ENCODE data around the gene TRIP10.
A peak's percentile ranks its signal among the peaks of the same experiment; 100 is the strongest.

The TRIP10 gene

DNA sequence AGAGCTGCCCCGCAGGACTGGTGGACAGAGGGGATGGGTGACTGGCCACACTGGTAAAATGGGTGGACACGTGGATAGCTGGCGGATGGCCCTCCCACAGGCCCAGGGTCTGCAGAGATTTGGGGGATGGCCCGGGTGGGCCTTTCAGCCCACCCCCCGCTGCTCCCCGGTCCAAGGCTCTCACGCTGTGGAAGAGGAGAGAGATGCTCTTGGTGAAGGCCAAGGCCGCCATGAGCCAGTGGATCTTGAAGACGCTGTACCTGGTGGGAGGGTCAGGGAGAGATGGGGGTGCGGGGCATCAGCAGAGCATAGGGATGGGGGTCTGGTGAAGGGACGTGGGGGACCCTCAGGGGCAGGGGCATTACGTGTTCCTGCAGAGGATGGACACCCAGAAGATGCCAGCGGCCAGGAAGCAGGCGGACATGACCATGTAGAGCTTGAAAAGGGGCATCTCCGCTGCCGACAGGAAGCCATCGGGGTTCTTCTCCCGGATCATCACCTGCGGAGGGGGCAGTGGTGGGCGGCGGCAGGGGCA is 6.6 kb upstream of the TRIP10 start:
- no peak overlapping the region for H3K27ac ChIP-seq
- H3K4me3 ChIP-seq: no peak overlapping the region
- TF ChIP-seq, protein P1, sequence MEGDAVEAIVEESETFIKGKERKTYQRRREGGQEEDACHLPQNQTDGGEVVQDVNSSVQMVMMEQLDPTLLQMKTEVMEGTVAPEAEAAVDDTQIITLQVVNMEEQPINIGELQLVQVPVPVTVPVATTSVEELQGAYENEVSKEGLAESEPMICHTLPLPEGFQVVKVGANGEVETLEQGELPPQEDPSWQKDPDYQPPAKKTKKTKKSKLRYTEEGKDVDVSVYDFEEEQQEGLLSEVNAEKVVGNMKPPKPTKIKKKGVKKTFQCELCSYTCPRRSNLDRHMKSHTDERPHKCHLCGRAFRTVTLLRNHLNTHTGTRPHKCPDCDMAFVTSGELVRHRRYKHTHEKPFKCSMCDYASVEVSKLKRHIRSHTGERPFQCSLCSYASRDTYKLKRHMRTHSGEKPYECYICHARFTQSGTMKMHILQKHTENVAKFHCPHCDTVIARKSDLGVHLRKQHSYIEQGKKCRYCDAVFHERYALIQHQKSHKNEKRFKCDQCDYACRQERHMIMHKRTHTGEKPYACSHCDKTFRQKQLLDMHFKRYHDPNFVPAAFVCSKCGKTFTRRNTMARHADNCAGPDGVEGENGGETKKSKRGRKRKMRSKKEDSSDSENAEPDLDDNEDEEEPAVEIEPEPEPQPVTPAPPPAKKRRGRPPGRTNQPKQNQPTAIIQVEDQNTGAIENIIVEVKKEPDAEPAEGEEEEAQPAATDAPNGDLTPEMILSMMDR (IDR thresholded peaks at IDR 0.05): no peak
- no peak for DNase-seq (ENCODE audit: low spot score)

DNA sequence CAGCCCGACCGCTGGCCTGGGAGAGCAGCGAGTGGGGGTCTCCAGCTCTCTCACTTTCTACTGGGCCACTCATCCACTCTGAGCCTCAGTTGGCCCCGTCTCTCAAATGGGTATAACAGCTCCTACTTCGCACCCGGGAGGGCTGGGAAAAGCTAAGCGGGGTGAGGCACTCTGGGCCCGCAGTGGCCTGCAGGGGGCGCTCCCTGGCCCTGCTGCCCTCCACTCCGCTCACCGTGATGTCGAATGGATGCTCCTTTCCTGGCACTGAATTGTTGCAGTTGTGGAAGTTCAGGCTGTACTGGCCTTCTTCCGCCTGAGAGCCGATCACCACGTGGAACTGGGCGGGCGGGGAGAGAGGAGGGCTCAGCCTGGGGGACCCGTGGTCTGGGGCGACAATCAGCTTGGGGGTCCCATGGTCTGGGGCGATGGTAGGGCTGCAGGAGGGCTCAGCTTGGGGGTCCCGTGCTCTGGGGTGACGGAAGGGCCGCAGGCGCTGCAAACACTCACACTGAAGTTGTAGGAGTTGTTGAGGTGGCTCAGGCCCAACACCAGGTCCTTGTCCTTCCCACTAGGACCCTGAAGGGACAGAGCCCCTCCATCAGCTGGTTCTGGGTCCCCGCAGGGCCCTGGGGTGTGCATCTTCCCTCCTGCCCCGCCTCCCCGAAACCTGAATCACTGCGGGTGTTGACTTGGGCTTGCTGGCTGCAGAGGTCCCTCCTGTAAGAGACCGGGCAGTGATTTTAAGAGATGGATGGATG is 6.0 kb upstream of the TRIP10 start:
- no peak for DNase-seq (ENCODE audit: low spot score)
- TF ChIP-seq, protein P1 (IDR thresholded peaks at IDR 0.05): no peak
- H3K4me3 ChIP-seq: no peak overlapping the region
- H3K27ac ChIP-seq: no peak overlapping the region

DNA sequence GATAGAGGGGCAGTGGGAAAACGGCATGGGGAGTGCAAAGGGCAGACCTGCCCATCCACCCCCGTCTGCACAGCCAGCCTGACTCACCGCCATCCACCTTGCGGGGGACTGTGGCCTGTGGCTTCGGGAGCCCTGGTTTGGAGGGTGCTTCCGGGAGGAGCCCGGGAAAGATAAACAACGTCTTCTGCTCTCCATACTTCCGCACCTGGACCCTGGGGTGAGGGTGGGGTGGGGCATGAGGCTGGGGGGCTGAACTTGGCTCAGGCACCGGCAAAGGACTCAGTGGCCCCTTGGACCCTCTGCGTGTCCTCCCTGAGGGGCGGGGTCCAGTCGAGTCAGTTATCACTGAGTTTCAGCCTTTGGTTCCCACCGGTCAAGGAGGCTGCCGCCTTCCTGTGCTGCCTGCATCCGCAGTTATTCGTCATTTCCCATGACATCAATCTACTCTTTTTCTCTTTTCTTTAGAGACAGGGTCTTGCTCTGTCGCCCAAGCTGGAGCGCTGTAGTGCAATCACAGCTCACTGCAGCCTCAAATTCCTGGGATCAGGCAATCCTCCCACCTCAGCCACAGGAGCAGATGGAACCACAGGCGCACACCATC is 5.3 kb upstream of the TRIP10 start:
- Histone ChIP-seq H3K4me3 (no peak overlapping the region), H3K27ac (no peak overlapping the region)
- TF ChIP-seq, protein P1 (IDR thresholded peaks at IDR 0.05): no peak
- DNase-seq (ENCODE audit: low spot score): no peak

DNA sequence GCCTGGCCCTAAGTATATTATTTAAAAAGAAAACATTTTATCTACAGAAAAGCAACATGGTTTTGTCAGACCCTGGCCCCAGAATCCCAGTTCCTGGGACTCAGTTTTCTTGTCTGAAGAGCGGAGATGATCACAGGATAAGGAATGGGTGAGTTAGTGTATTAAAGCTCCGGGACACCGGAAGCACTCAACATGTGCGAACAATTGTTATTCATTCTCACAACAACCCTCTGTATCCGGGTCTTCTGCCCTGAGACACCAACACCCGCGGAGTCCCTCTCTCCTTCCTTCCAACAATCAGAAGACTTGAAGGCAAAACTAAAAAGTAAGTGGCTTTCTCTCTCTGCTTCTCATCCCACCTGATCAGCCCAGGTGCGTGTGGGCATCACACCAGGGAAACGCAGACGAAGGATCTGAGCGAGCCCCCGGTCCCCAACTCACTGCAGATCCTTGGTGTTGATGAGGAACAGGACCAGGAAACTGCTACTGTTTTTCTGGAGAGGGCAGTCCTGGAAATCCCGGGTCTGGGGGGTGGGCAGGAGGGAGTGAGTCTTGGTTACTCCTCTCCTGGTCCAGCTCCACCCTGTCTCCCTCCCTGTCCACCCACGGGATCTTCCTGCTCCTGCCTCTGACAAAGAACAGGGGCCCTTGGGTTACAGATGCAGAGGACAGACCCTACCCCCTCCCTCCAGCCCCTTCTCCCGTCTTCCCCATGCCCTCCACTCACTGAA is 4.1 kb upstream of the TRIP10 start:
- no peak for DNase-seq (ENCODE audit: low spot score)
- TF ChIP-seq, protein P1 (IDR thresholded peaks at IDR 0.05): no peak
- peak overlapping the region in 1 of 2 donors; percentile 99 for H3K27ac ChIP-seq
- H3K4me3 ChIP-seq: no peak overlapping the region

DNA sequence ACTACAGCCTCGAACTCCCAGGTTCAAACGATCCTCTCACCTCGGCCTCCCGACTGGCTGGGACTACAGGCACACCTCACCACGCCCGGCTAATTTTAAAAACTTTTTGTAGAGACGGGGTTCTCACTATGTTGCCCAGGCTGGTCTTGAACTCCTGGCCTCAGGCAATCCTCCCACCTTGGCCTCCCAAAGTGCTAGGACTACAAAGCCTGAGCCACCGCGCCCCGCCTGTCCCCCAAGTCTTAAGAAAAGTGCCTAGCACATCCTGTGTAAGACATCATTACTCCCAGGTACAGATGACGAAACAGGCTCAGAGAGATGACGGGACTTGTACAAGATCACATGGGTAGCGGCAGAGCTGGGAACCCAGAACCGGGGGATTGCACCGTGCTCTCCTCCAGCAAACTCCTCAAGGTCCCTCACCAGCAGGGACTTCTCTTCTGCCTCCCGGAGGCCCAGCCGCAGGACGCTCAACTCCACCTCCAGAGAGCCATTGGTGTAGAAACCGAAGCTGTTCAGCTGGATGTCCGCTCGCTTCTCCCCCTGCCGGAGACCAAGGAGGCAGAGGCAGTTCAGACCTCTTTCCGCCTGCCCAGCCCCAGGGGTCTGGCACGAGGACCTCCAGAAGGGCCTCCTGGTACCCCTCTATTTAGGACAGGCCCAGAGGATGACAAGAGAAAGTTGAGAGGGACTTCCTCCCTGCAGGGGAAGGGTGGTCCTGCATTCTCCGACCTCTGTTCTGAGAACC is 3.1 kb upstream of the TRIP10 start:
- TF ChIP-seq, protein P1 (IDR thresholded peaks at IDR 0.05): no peak
- Histone ChIP-seq H3K27ac (peak overlapping the region; percentile 97 to 99), H3K4me3 (peak overlapping the region; percentile 96)
- peak; percentile 89 for DNase-seq (ENCODE audit: low spot score)

DNA sequence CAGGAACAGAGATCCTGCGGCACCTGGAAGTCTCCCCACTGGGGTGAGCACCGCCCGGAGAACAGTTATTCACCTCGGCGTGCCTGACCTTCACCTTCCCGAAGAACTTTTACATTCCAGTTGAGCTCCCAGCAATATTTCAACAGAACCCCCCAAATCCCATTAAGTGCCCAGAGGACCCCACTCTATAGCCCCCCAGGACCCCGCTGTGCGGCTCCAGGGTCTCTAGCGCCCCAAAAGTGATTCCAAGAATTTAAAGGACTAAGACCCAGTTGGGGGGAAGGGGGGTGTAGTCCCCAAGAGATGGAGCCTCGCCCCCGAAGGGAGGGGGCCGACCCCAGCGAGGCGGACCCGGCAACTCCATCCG is 2.6 kb upstream of the TRIP10 start:
- peak overlapping the region; percentile 96 for H3K4me3 ChIP-seq
- H3K27ac ChIP-seq: peak overlapping the region; percentile 97 to 99
- TF ChIP-seq, protein P1 (IDR thresholded peaks at IDR 0.05): no peak
- DNase-seq (ENCODE audit: low spot score): no peak

All from coronary artery (tissue), 2 donors.